Neural progenitor cell (in vitro differentiated cells): ENCODE results near the gene INPP5K. TPM values are rescaled to one million over a fixed set of nuclear protein-coding genes. Genes with fewer than 3 reads are reported as not detected.

ENCODE experiments used
- DNase-seq: peaks from one replicate; pipeline ENCODE4 v3.0.0-alpha.2; 2016; ENCODE audit warnings: low spot score
- H2AFZ ChIP-seq: fragments of 200-600 bp; sonication (generic); replicated peaks from 2 replicates; pipeline ENCODE4 v1.6.1; 2016; ENCODE audit warnings: antibody characterized with exemption
- H3F3A ChIP-seq: fragments of 200-600 bp; sonication (generic); 2 replicates; pipeline ENCODE4 v1.6.1; 2016; ENCODE audit warnings: antibody characterized with exemption, low read depth
- H3K27ac ChIP-seq: fragments of 200-600 bp; sonication (generic); 2 replicates; pipeline ENCODE4 v1.5.1; 2016; ENCODE audit warnings: mild to moderate bottlenecking
- H3K27me3 ChIP-seq: fragments of 200-600 bp; sonication (generic); 2 replicates; pipeline ENCODE4 v1.6.1; 2016; ENCODE audit warnings: mild to moderate bottlenecking, moderate library complexity
- H3K36me3 ChIP-seq: fragments of 200-600 bp; sonication (generic); 2 replicates; pipeline ENCODE4 v1.5.1; 2016
- H3K4me1 ChIP-seq: fragments of 200-600 bp; sonication (generic); 2 replicates; pipeline ENCODE4 v1.6.1; 2016; ENCODE audit warnings: mixed run types
- H3K4me2 ChIP-seq: fragments of 200-600 bp; sonication (generic); 2 replicates; pipeline ENCODE4 v1.6.1; 2016
- H3K4me3 ChIP-seq: fragments of 200-600 bp; sonication (generic); 2 replicates; pipeline ENCODE4 v1.5.1; 2016
- H3K79me2 ChIP-seq: fragments of 200-600 bp; sonication (generic); 2 replicates; pipeline ENCODE4 v1.6.1; 2016; ENCODE audit warnings: low read depth
- H3K9ac ChIP-seq: fragments of 200-600 bp; sonication (generic); 2 replicates; pipeline ENCODE4 v1.6.1; 2016
- H3K9me3 ChIP-seq: fragments of 200-600 bp; sonication (generic); 2 replicates; pipeline ENCODE4 v1.5.1; 2016; ENCODE audit warnings: low read depth
- H4K20me1 ChIP-seq: fragments of 200-600 bp; sonication (generic); 2 replicates; pipeline ENCODE4 v1.6.1; 2016; ENCODE audit warnings: low read depth
- H3K27ac Mint-ChIP-seq: 3 replicates; pipeline ENCODE4 v1.8.0; 2021; ENCODE audit warnings: mixed read lengths
- H3K27me3 Mint-ChIP-seq: 2 replicates; pipeline ENCODE4 v1.8.0; 2022; ENCODE audit warnings: low read depth, mild to moderate bottlenecking, inconsistent platforms, moderate library complexity, mixed read lengths; ENCODE audit not compliant: insufficient read depth
- H3K36me3 Mint-ChIP-seq: 3 replicates; pipeline ENCODE4 v1.8.0; 2021; ENCODE audit warnings: mixed read lengths
- H3K4me1 Mint-ChIP-seq: 3 replicates; pipeline ENCODE4 v1.8.0; 2021; ENCODE audit warnings: mixed read lengths
- H3K4me3 Mint-ChIP-seq: 3 replicates; pipeline ENCODE4 v1.8.0; 2021; ENCODE audit warnings: mild to moderate bottlenecking, moderate library complexity, mixed read lengths
- H3K9me3 Mint-ChIP-seq: 3 replicates; pipeline ENCODE4 v1.8.0; 2020; ENCODE audit warnings: mixed read lengths
- EZH2 ChIP-seq: fragments of 200-600 bp; sonication (generic); IDR thresholded peaks from 2 replicates; pipeline ENCODE4 v1.6.1; 2017; ENCODE audit warnings: antibody characterized with exemption, mild to moderate bottlenecking, moderate library complexity
- EZH2phosphoT487 ChIP-seq: fragments of 200-600 bp; sonication (generic); IDR thresholded peaks from 2 replicates; pipeline ENCODE4 v1.6.1; 2017; ENCODE audit warnings: antibody characterized with exemption
- total RNA-seq: library from RNA; depleted of rRNA; stranded (reverse); fragments of >200 nt; gene quantifications from 2 replicates; pipeline ENCODE4 v1.2.3, GENCODE V29; 2015; ENCODE audit warnings: low replicate concordance
- TF ChIP-seq, protein P1 (sequence below): fragments of 200-600 bp; sonication (generic); IDR thresholded peaks from 2 replicates; pipeline ENCODE4 v1.5.1; 2017; ENCODE audit warnings: antibody characterized with exemption, mild to moderate bottlenecking

The INPP5K gene
- total RNA-seq, 1 donor from 2014 or later: 11.7 TPM

DNA sequence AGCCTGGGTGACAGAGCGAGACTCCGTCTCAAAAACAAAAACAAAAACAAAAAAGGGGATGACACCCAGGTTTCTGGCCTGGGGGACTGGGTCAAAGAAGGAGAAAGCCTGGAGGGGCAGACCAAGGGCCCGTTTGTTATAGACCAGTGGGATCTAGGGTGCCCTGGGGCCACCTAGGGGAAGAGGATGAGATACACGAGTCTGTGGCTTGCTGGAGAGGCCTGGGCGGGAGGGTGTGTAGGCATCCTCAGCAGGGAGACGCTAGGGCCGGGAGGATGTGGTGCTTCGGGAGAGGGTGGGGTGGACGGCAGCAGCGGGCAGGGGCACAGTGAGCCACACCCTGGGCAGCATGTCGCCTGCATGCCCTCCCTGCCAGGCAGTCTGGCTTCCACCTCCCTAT is 43.2 kb downstream of the INPP5K start:
- Mint-ChIP-seq H3K9me3 (no peaks in the 10 kb centered on the region), H3K27me3 (peaks cover 9% of the 10 kb centered on the region), H3K27ac (no peak overlapping the region), H3K36me3 (peaks cover 7% of the 10 kb centered on the region), H3K4me1 (peaks cover 32% of the 10 kb centered on the region), H3K4me3 (no peak overlapping the region)
- Histone ChIP-seq H4K20me1 (peaks cover 10% of the 10 kb centered on the region), H3F3A (peaks cover 8% of the 10 kb centered on the region), H3K4me1 (peaks cover 4% of the 10 kb centered on the region), H3K9me3 (no peaks in the 10 kb centered on the region), H3K27ac (no peak overlapping the region), H2AFZ (no peak overlapping the region), H3K79me2 (no peaks in the 10 kb centered on the region), H3K36me3 (no peaks in the 10 kb centered on the region), H3K27me3 (no peaks in the 10 kb centered on the region), H3K4me2 (no peak overlapping the region), H3K4me3 (no peak overlapping the region), H3K9ac (no peak overlapping the region)
- TF ChIP-seq EZH2phosphoT487 (no peak), EZH2 (no peak)
- TF ChIP-seq, protein P1, sequence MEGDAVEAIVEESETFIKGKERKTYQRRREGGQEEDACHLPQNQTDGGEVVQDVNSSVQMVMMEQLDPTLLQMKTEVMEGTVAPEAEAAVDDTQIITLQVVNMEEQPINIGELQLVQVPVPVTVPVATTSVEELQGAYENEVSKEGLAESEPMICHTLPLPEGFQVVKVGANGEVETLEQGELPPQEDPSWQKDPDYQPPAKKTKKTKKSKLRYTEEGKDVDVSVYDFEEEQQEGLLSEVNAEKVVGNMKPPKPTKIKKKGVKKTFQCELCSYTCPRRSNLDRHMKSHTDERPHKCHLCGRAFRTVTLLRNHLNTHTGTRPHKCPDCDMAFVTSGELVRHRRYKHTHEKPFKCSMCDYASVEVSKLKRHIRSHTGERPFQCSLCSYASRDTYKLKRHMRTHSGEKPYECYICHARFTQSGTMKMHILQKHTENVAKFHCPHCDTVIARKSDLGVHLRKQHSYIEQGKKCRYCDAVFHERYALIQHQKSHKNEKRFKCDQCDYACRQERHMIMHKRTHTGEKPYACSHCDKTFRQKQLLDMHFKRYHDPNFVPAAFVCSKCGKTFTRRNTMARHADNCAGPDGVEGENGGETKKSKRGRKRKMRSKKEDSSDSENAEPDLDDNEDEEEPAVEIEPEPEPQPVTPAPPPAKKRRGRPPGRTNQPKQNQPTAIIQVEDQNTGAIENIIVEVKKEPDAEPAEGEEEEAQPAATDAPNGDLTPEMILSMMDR: no peak
- no peak for DNase-seq

DNA sequence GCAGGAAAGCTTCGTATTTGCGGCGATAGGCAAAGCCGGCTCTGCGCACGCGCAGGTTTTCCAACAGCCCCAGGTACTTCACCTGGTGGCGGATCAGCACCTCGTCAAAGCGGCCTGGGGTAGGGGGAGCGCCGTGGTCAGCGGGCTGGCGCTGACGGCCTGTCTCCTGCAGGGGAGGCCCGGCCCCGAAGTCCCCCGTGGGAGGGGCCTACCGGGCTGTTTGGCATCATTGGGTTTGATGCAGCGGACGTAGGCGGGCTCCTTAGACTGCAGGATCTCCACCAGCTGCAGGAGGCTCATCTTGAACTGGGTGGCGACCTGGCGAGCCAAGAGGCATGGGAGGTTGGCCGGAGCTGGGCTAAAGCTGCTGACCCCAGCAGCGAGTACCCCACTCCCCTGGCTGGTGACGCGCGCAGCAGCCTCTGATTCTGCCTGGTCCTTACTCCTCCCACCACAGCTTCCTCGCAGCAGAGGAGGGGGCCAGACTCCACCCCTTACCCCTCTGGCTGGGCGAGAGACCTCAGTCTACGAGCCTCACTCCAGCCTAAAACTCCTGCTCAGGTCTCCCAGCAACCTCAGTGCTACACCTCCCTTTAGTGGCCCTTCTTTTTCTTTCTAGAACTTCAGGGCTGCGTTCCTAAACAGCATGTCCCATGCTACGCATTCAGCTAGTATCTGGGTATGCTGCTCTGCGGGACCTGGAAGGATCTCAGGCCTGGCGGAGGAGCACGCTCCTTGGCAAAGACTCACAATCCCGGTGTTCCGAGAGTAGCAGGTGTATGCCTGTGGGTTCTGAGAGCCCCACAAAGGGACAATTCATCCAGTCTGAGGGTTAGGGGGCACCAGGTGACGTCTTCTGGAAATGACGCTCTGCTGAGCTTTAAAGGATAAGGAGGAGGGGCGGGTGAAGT is 44.2 kb downstream of the INPP5K start:
- no peak overlapping the region for H3K4me3 ChIP-seq

DNA sequence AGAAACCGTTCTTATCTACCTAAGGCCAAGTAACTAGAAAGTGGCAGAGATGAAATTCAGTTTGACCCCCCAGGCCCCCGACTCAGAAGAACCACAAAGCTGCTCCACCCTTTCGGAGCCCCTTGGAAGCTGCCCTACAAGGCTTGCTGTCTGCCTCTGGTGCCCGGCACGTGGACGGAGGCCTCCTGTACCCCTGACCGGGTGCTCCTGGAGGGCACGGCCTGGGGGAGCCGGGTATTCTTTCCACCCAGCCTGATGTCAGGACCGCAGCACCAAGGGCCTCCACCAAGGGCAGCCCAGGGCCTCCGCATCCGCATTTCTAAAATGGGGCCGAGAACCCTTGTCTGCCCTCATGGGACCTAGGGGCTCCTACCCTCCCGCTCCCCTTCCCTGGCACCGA is 44.9 kb downstream of the INPP5K start:
- Histone ChIP-seq H3K36me3 (no peaks in the 10 kb centered on the region), H3K4me2 (no peak overlapping the region), H3K27me3 (no peaks in the 10 kb centered on the region), H2AFZ (no peak overlapping the region), H3K9me3 (no peaks in the 10 kb centered on the region), H3F3A (peaks cover 11% of the 10 kb centered on the region), H3K27ac (no peak overlapping the region), H3K4me3 (no peak overlapping the region), H3K79me2 (no peaks in the 10 kb centered on the region), H3K9ac (no peak overlapping the region), H4K20me1 (peaks cover 10% of the 10 kb centered on the region), H3K4me1 (peaks cover 4% of the 10 kb centered on the region)
- Mint-ChIP-seq H3K27me3 (peaks cover 12% of the 10 kb centered on the region), H3K36me3 (peaks cover 9% of the 10 kb centered on the region), H3K27ac (no peak overlapping the region), H3K9me3 (no peaks in the 10 kb centered on the region), H3K4me1 (peaks cover 36% of the 10 kb centered on the region), H3K4me3 (no peak overlapping the region)
- TF ChIP-seq EZH2: no peak
- TF ChIP-seq, protein P1: no peak
- TF ChIP-seq EZH2phosphoT487: no peak
- no peak for DNase-seq

More for the DNA sequence above, 44.2 kb downstream of the INPP5K start:
- Mint-ChIP-seq H3K27ac (no peak overlapping the region), H3K36me3 (peaks cover 9% of the 10 kb centered on the region), H3K4me3 (no peak overlapping the region), H3K27me3 (peaks cover 12% of the 10 kb centered on the region), H3K4me1 (peaks cover 36% of the 10 kb centered on the region), H3K9me3 (no peaks in the 10 kb centered on the region)
- Histone ChIP-seq H3F3A (peaks cover 11% of the 10 kb centered on the region), H3K4me1 (peaks cover 4% of the 10 kb centered on the region), H4K20me1 (peaks cover 10% of the 10 kb centered on the region), H3K9me3 (no peaks in the 10 kb centered on the region), H3K4me2 (no peak overlapping the region), H3K36me3 (no peaks in the 10 kb centered on the region), H2AFZ (no peak overlapping the region), H3K27me3 (no peaks in the 10 kb centered on the region), H3K27ac (no peak overlapping the region), H3K9ac (peak overlapping the region; percentile 32), H3K79me2 (no peaks in the 10 kb centered on the region)
- no peak for DNase-seq
- no peak for TF ChIP-seq EZH2
- TF ChIP-seq EZH2phosphoT487: no peak
- TF ChIP-seq, protein P1: no peak
